Measurements from ENCODE around the gene ILF3.

GRCh38 chr19:10618846-10619245, 35.3 kb upstream of the ILF3 start:
- TF ChIP-seq NR2F1 (conservative IDR thresholded peaks at IDR 0.05): no peak
- TF ChIP-seq BMI1 (IDR thresholded peaks at IDR 0.05; ENCODE audit: borderline replicate concordance): no peak
- TF ChIP-seq, protein P1, sequence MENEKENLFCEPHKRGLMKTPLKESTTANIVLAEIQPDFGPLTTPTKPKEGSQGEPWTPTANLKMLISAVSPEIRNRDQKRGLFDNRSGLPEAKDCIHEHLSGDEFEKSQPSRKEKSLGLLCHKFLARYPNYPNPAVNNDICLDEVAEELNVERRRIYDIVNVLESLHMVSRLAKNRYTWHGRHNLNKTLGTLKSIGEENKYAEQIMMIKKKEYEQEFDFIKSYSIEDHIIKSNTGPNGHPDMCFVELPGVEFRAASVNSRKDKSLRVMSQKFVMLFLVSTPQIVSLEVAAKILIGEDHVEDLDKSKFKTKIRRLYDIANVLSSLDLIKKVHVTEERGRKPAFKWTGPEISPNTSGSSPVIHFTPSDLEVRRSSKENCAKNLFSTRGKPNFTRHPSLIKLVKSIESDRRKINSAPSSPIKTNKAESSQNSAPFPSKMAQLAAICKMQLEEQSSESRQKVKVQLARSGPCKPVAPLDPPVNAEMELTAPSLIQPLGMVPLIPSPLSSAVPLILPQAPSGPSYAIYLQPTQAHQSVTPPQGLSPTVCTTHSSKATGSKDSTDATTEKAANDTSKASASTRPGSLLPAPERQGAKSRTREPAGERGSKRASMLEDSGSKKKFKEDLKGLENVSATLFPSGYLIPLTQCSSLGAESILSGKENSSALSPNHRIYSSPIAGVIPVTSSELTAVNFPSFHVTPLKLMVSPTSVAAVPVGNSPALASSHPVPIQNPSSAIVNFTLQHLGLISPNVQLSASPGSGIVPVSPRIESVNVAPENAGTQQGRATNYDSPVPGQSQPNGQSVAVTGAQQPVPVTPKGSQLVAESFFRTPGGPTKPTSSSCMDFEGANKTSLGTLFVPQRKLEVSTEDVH (IDR thresholded peaks at IDR 0.05; ENCODE audit: low read depth, partially characterized antibody): no peak
- no peak for TF ChIP-seq MEF2A (IDR thresholded peaks at IDR 0.05; ENCODE audit: insufficient read depth, low read depth, low read length)
- TF ChIP-seq RBBP5 (conservative IDR thresholded peaks at IDR 0.05): no peak
